K562 (cell line): ENCODE data around the gene LRRC7. TPM values are rescaled to one million over a fixed set of nuclear protein-coding genes. Genes with fewer than 3 reads are reported as not detected.

Experiments used
- ATAC-seq: fragments of 200-7000 bp; cut with Tn5 transposase; 3 replicates; pipeline ENCODE4 v1.9.1; 2020; ENCODE audit warnings: moderate library complexity
- BruUV-seq: library from RNA; stranded (reverse); fragments of 400-500 nt; replicated peaks from 2 replicates; lab custom pipeline; 2021; lab: Mats Ljungman, UMichigan
- CTCF ChIA-PET: fragments of 300-600 bp; formaldehyde crosslinking; extraction: SDS; loops from one replicate; lab custom pipeline; 2021; ENCODE audit warnings: low intra/inter-chr PET ratio; lab: Yijun Ruan, JAX
- POLR2A ChIA-PET: fragments of 300-600, 350-650 bp; sonication (Branson Sonifier 250); formaldehyde crosslinking; extraction: SDS; loops from one replicate; lab custom pipeline; 2021; ENCODE audit warnings: antibody characterized with exemption, inconsistent platforms; lab: Yijun Ruan, JAX
- DNase-seq, 4 experiments: peaks; one replicate each; pipeline versions ENCODE4 v3.0.0 to v3.0.0-alpha.2; 2011 to 2018; ENCODE audit warnings: low spot score in 3 of 4, mixed read lengths in 3 of 4; ENCODE audit errors: extremely low read depth in 1 of 4
- FAIRE-seq: peaks from 2 replicates; lab custom pipeline; 2011; peaks lifted over from hg19 to GRCh38; lab: Jason Lieb, UNC
- H2AFZ ChIP-seq: 2 replicates; pipeline ENCODE4 v1.6.0; 2011; ENCODE audit warnings: low read depth, low read length, control low read depth, inconsistent platforms
- H3K27ac ChIP-seq: fragments of 200-600 bp; 3 replicates; pipeline ENCODE4 v1.8.0; 2011; ENCODE audit warnings: low read depth, mild to moderate bottlenecking, control low read depth, inconsistent platforms, low read length, moderate library complexity, mixed read lengths; ENCODE audit errors: extremely low read depth
- H3K27me3 ChIP-seq, 2 experiments: fragments of 300-600 bp in 1 of 2; 2 replicates in 1 of 2; 3 replicates in 1 of 2; pipeline versions ENCODE4 v1.6.0 to v1.8.0; 2011; ENCODE audit warnings: inconsistent platforms in 2 of 2, low read length in 2 of 2, mild to moderate bottlenecking in 1 of 2, mixed read lengths in 1 of 2, moderate library complexity in 1 of 2; ENCODE audit not compliant: control insufficient read depth in 2 of 2, insufficient read depth in 2 of 2
- H3K36me3 ChIP-seq: fragments of 300-600 bp; 3 replicates; pipeline ENCODE4 v1.8.0; 2011; ENCODE audit warnings: mild to moderate bottlenecking, low read length, inconsistent platforms; ENCODE audit not compliant: control insufficient read depth, insufficient read depth
- H3K4me1 ChIP-seq, 2 experiments: fragments of 200-600 bp in 1 of 2; replicated peaks in 1 of 2; 2 replicates in 1 of 2; 3 replicates in 1 of 2; pipeline versions ENCODE4 v1.5.1 to v1.8.0; 2011; ENCODE audit warnings: inconsistent platforms in 2 of 2, low read length in 2 of 2, mild to moderate bottlenecking in 1 of 2, mixed read lengths in 1 of 2, moderate library complexity in 1 of 2; ENCODE audit not compliant: control insufficient read depth in 2 of 2, insufficient read depth in 2 of 2
- H3K4me2 ChIP-seq: 2 replicates; pipeline ENCODE4 v1.6.1; 2011; ENCODE audit warnings: low read length, control low read depth, inconsistent platforms, mixed read lengths; ENCODE audit not compliant: insufficient read depth
- H3K4me3 ChIP-seq: fragments of 200-600 bp; sonication (generic), shearing (Covaris generic); 2 replicates; pipeline ENCODE4 v1.5.1; 2016; ENCODE audit warnings: control low read depth, inconsistent platforms
- H3K79me2 ChIP-seq: fragments of 200-600 bp; 3 replicates; pipeline ENCODE4 v1.8.0; 2011; ENCODE audit warnings: low read length, inconsistent platforms; ENCODE audit not compliant: control insufficient read depth, insufficient read depth
- H3K9ac ChIP-seq, 2 experiments: 2 replicates each; pipeline versions ENCODE4 v1.6.0 to v1.6.1; 2011; ENCODE audit warnings: low read depth in 2 of 2, low read length in 2 of 2, control low read depth in 1 of 2, inconsistent platforms in 1 of 2, mild to moderate bottlenecking in 1 of 2, mixed read lengths in 1 of 2; ENCODE audit not compliant: insufficient read depth in 1 of 2
- H3K9me1 ChIP-seq: one replicate; pipeline ENCODE4 v1.6.0; 2011; ENCODE audit warnings: inconsistent platforms, mild to moderate bottlenecking, low read length, moderate library complexity; ENCODE audit not compliant: control insufficient read depth, insufficient read depth
- H3K9me3 ChIP-seq: replicated peaks from 2 replicates; pipeline ENCODE4 v1.5.1; 2011; ENCODE audit warnings: low read depth, low read length, inconsistent platforms; ENCODE audit not compliant: control insufficient read depth, insufficient read depth
- H4K20me1 ChIP-seq: replicated peaks from 2 replicates; pipeline ENCODE4 v1.6.1; 2011; ENCODE audit warnings: low read length, inconsistent platforms, mixed read lengths; ENCODE audit not compliant: control insufficient read depth, insufficient read depth
- CTCF ChIP-seq, 3 experiments: IDR thresholded peaks in 2 of 3; conservative IDR thresholded peaks in 1 of 3; 2 replicates each; pipeline ENCODE4 v1.5.1; 2011 to 2012; ENCODE audit warnings: low read length in 3 of 3, mild to moderate bottlenecking in 3 of 3, control low read depth in 2 of 3, improper control_type of control experiment in 1 of 3, inconsistent platforms in 1 of 3, low read depth in 1 of 3, mixed read lengths in 1 of 3, moderate library complexity in 1 of 3; ENCODE audit not compliant: insufficient read depth in 2 of 3
- DMBX1 ChIP-seq: fragments of 250-450 bp; sonication (Bioruptor Pico); IDR thresholded peaks from 2 replicates; pipeline ENCODE4 v1.8.0; 2022; ENCODE audit warnings: inconsistent platforms, mild to moderate bottlenecking, moderate library complexity, borderline replicate concordance
- HEY1 ChIP-seq: fragments of 250-450 bp; sonication (Bioruptor Pico); IDR thresholded peaks from 2 replicates; pipeline ENCODE4 v1.5.0; 2020; ENCODE audit warnings: mild to moderate bottlenecking, moderate library complexity, borderline replicate concordance
- HNRNPUL1 ChIP-seq: fragments of 200-400 bp; formaldehyde crosslinking; IDR thresholded peaks from 2 replicates; pipeline ENCODE4 v1.6.1; 2017; ENCODE audit warnings: low read length
- PTTG1 ChIP-seq: fragments of 450-650 bp; IDR thresholded peaks from 2 replicates; pipeline ENCODE4 v1.6.1; 2016; ENCODE audit warnings: low read depth, mild to moderate bottlenecking, missing genetic modification characterization, missing compliant biosample characterization
- ZNF263 ChIP-seq: sonication (generic); formaldehyde crosslinking; IDR thresholded peaks from 2 replicates; pipeline ENCODE4 v1.8.0; 2022; ENCODE audit warnings: mild to moderate bottlenecking, missing genetic modification reagents, borderline replicate concordance
- ZNF311 ChIP-seq: fragments of 250-450 bp; sonication (Bioruptor Pico); IDR thresholded peaks from 2 replicates; pipeline ENCODE4 v1.4.0; 2020; ENCODE audit warnings: mild to moderate bottlenecking, moderate library complexity
- WGBS: fragments of 100-300 bp; shearing (Covaris generic); methylation state at CpG from one replicate; pipeline ENCODE4 v1.1.6; 2016; ENCODE audit warnings: low coverage, mixed read lengths; ENCODE audit not compliant: insufficient coverage; ENCODE audit errors: missing lambda C conversion rate; 5-methylcytosine and 5-hydroxymethylcytosine counted together
- in situ Hi-C: fragments of 300-500 bp; cut with MboI; formaldehyde crosslinking; loops from 4 replicates; pipeline ENCODE4 v1.15.0; 2018; ENCODE audit warnings: inconsistent platforms, mixed read lengths
- intact Hi-C: fragments of 100-400 bp; cut with micrococcal nuclease; formaldehyde crosslinking; loops from 2 replicates; pipeline ENCODE4 v1.14.2; 2022
- polyA plus RNA-seq, 8 experiments: library from polyadenylated mRNA; depleted of rRNA in 4 of 8; stranded (reverse) in 5 of 8; unstranded in 3 of 8; fragments of >200 nt; fragmentation: Nextera tagmentation in 2 of 8; fragmentation: Illumina TruSeq in 1 of 8; extraction: Ambion mirVana in 2 of 8; extraction: Trizol in 1 of 8; gene quantifications; 2 replicates each; pipeline versions ENCODE4 v1.2.1 to v1.2.3, GENCODE V29; 2011 to 2014; ENCODE audit warnings: inconsistent platforms in 1 of 8, missing spikeins in 1 of 8
- total RNA-seq, 7 experiments: library from RNA; depleted of rRNA in 6 of 7; stranded (reverse); fragments of >200 nt in 6 of 7; fragmentation: Illumina TruSeq in 2 of 7; extraction: Trizol in 2 of 7; gene quantifications; 2 replicates each; pipeline versions ENCODE4 v1.2.1 to v1.2.3, GENCODE V29; 2011 to 2021; ENCODE audit warnings: low replicate concordance in 1 of 7
- TF ChIP-seq, protein P1 (sequence below): fragments of 250-450 bp; sonication (Bioruptor Pico); IDR thresholded peaks from 2 replicates; pipeline ENCODE4 v1.8.0; 2021; ENCODE audit warnings: moderate library complexity, mild to moderate bottlenecking, inconsistent platforms
- TF ChIP-seq, protein P2 (sequence below): fragments of 450-650 bp; IDR thresholded peaks from 2 replicates; pipeline ENCODE4 v1.6.1; 2017; ENCODE audit warnings: antibody characterized with exemption, mild to moderate bottlenecking

Gene LRRC7
- total and polyA plus RNA-seq, 9 of the 15 experiments (the other 6 are each of a cell fraction or from before 2014, with no cell fraction given): 0.09 to 0.94 (median 0.49) TPM

DNA sequence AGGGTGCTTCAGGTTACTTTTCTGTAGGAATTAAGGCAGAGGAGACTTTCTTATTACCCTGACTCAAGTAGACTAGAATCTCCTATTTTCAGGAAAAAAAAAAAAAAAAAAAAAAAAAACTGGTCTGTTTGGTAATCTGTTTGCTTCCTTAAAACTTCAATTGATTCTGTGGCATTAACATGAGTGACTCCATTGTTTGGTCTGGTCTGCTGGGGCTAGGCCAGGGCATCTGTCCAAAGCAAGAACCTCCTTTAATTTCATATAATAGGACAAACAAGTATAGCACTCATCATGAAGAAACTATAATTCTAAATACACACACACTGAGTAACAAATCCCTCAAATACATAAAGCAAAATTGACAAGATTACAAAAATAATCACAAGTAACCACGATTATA is 32.9 kb upstream of the LRRC7 start:
- ChIA-PET CTCF (no interaction called here), POLR2A (interaction anchor here (1.1 kb wide), 1 partner anchor 12 kb away, joined by 4 read pairs; no protein-coding TSS in a partner anchor)
- Histone ChIP-seq H3K4me2 (no peak overlapping the region), H4K20me1 (no peaks in the 10 kb centered on the region), H3K4me1 (peaks cover 0 to 6% of the 10 kb centered on the region in 2 experiments; a peak in 2 of 5 replicates), H3K27me3 (no peaks in the 10 kb centered on the region), H3K4me3 (no peak overlapping the region), H3K79me2 (no peaks in the 10 kb centered on the region), H3K9ac (no peak overlapping the region), H2AFZ (no peak overlapping the region), H3K9me3 (no peaks in the 10 kb centered on the region), H3K27ac (no peak overlapping the region), H3K9me1 (no peaks in the 10 kb centered on the region), H3K36me3 (no peaks in the 10 kb centered on the region)
- DNase-seq: no peak
- TF ChIP-seq PTTG1 (tag): 0 out of 2 replicates have a peak, but pooled peaks have one; percentile 42
- TF ChIP-seq ZNF263 (CRISPR knock-in tag): no peak
- TF ChIP-seq HEY1: no peak
- TF ChIP-seq HNRNPUL1: no peak
- no peak for TF ChIP-seq CTCF (IDR thresholded peaks at IDR 0.05 in 2 of 3, conservative IDR thresholded peaks at IDR 0.05 in 1 of 3; ENCODE audit: insufficient read depth in 2 of 3, low read depth in 1 of 3, low read length in 3 of 3)
- TF ChIP-seq ZNF311 (CRISPR knock-in tag): 0 out of 2 replicates have a peak, but pooled peaks have one; percentile 22
- TF ChIP-seq, protein P1, sequence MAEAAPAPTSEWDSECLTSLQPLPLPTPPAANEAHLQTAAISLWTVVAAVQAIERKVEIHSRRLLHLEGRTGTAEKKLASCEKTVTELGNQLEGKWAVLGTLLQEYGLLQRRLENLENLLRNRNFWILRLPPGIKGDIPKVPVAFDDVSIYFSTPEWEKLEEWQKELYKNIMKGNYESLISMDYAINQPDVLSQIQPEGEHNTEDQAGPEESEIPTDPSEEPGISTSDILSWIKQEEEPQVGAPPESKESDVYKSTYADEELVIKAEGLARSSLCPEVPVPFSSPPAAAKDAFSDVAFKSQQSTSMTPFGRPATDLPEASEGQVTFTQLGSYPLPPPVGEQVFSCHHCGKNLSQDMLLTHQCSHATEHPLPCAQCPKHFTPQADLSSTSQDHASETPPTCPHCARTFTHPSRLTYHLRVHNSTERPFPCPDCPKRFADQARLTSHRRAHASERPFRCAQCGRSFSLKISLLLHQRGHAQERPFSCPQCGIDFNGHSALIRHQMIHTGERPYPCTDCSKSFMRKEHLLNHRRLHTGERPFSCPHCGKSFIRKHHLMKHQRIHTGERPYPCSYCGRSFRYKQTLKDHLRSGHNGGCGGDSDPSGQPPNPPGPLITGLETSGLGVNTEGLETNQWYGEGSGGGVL (CRISPR knock-in tag): no peak
- peak; percentile 86 for TF ChIP-seq DMBX1 (CRISPR knock-in tag)
- TF ChIP-seq, protein P2, sequence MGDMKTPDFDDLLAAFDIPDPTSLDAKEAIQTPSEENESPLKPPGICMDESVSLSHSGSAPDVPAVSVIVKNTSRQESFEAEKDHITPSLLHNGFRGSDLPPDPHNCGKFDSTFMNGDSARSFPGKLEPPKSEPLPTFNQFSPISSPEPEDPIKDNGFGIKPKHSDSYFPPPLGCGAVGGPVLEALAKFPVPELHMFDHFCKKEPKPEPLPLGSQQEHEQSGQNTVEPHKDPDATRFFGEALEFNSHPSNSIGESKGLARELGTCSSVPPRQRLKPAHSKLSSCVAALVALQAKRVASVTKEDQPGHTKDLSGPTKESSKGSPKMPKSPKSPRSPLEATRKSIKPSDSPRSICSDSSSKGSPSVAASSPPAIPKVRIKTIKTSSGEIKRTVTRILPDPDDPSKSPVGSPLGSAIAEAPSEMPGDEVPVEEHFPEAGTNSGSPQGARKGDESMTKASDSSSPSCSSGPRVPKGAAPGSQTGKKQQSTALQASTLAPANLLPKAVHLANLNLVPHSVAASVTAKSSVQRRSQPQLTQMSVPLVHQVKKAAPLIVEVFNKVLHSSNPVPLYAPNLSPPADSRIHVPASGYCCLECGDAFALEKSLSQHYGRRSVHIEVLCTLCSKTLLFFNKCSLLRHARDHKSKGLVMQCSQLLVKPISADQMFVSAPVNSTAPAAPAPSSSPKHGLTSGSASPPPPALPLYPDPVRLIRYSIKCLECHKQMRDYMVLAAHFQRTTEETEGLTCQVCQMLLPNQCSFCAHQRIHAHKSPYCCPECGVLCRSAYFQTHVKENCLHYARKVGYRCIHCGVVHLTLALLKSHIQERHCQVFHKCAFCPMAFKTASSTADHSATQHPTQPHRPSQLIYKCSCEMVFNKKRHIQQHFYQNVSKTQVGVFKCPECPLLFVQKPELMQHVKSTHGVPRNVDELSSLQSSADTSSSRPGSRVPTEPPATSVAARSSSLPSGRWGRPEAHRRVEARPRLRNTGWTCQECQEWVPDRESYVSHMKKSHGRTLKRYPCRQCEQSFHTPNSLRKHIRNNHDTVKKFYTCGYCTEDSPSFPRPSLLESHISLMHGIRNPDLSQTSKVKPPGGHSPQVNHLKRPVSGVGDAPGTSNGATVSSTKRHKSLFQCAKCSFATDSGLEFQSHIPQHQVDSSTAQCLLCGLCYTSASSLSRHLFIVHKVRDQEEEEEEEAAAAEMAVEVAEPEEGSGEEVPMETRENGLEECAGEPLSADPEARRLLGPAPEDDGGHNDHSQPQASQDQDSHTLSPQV: peak; percentile 66; the same call in 1 of the 2 replicates
- in situ Hi-C loops: no loop called here
- no TSS peak for BruUV-seq
- intact Hi-C loops: no loop called here
- no peak for ATAC-seq
- 25% methylated on average over 1 of the region's 1 CpG for WGBS
- FAIRE-seq: no peak
